Activated naive CD8-positive, alpha-beta T cell treated with anti-CD3 and anti-CD28 coated beads, Interleukin-2, amount 10 ng/mL, durations not matched to agents 7 days and 5 days (primary cell): ENCODE results near the gene GPR78. TPM values are rescaled to one million over a fixed set of nuclear protein-coding genes. Genes with fewer than 3 reads are reported as not detected.

ENCODE experiments used
- ATAC-seq: fragments of 150-1000 bp; cut with Tn5 transposase; one replicate; pipeline ENCODE4 v1.10.0; 2021; ENCODE audit warnings: low read depth, moderate library complexity
- POLR2A ChIA-PET: fragments of 350-600 bp; sonication (Branson Sonifier 250); formaldehyde crosslinking; loops from one replicate; lab custom pipeline; 2021; ENCODE audit warnings: antibody characterized with exemption; lab: Charles Lee
- DNase-seq: peaks from one replicate; pipeline ENCODE4 v3.0.0; 2021
- H3K27ac Mint-ChIP-seq: one replicate; pipeline ENCODE4 v1.8.0; 2022; ENCODE audit warnings: mild to moderate bottlenecking, mixed read lengths
- H3K27me3 Mint-ChIP-seq: one replicate; pipeline ENCODE4 v1.8.0; 2022; ENCODE audit warnings: mild to moderate bottlenecking, moderate library complexity, mixed read lengths
- H3K36me3 Mint-ChIP-seq: one replicate; pipeline ENCODE4 v1.8.0; 2021; ENCODE audit warnings: mild to moderate bottlenecking, mixed read lengths
- H3K4me1 Mint-ChIP-seq: one replicate; pipeline ENCODE4 v1.8.0; 2021; ENCODE audit warnings: mixed read lengths
- H3K4me3 Mint-ChIP-seq: one replicate; pipeline ENCODE4 v1.8.0; 2022; ENCODE audit warnings: mild to moderate bottlenecking, moderate library complexity, mixed read lengths
- H3K9me3 Mint-ChIP-seq: one replicate; pipeline ENCODE4 v1.8.0; 2021; ENCODE audit warnings: mixed read lengths
- total RNA-seq, 2 experiments: library from RNA; stranded (reverse); gene quantifications; one replicate each; pipeline ENCODE4 v1.2.3, GENCODE V29; 2021

The GPR78 gene
- total RNA-seq, 2 experiments from 2014 or later, result not detected

GRCh38 chr4:8540991-8541390 lies 39.2 kb upstream of the GPR78 start:
- H3K27ac Mint-ChIP-seq, result no peak overlapping the region
- no peaks in the 10 kb centered on the region for H3K36me3 Mint-ChIP-seq
- H3K27me3 Mint-ChIP-seq, result no peaks in the 10 kb centered on the region
- H3K9me3 Mint-ChIP-seq, result no peaks in the 10 kb centered on the region
- peaks cover 2% of the 10 kb centered on the region for H3K4me1 Mint-ChIP-seq
- no peak overlapping the region for H3K4me3 Mint-ChIP-seq
- no peak for ATAC-seq
- POLR2A ChIA-PET, result no interaction called here
- no peak for DNase-seq

GRCh38 chr4:8541981-8542715 lies 38.0 kb upstream of the GPR78 start:
- ATAC-seq (no peak), DNase-seq (no peak)
- H3K36me3 Mint-ChIP-seq, result no peaks in the 10 kb centered on the region
- H3K9me3 Mint-ChIP-seq, result no peaks in the 10 kb centered on the region
- H3K4me3 Mint-ChIP-seq, result no peak overlapping the region
- POLR2A ChIA-PET, result no interaction called here
- peaks cover 1% of the 10 kb centered on the region for H3K4me1 Mint-ChIP-seq
- no peaks in the 10 kb centered on the region for H3K27me3 Mint-ChIP-seq
- no peak overlapping the region for H3K27ac Mint-ChIP-seq

GRCh38 chr4:8542776-8543525 lies 37.2 kb upstream of the GPR78 start:
- Mint-ChIP-seq H3K4me1 (no peaks in the 10 kb centered on the region), H3K27ac (no peak overlapping the region), H3K36me3 (no peaks in the 10 kb centered on the region), H3K4me3 (no peak overlapping the region), H3K27me3 (no peaks in the 10 kb centered on the region), H3K9me3 (no peaks in the 10 kb centered on the region)
- POLR2A ChIA-PET, result no interaction called here
- ATAC-seq, result no peak
- no peak for DNase-seq

- no peak for ATAC-seq
- no peak overlapping the region for H3K27ac Mint-ChIP-seq
- no peaks in the 10 kb centered on the region for H3K27me3 Mint-ChIP-seq
- no peak for DNase-seq
- no peak overlapping the region for H3K4me3 Mint-ChIP-seq
- POLR2A ChIA-PET, result no interaction called here
- no peaks in the 10 kb centered on the region for H3K36me3 Mint-ChIP-seq
- H3K4me1 Mint-ChIP-seq, result no peaks in the 10 kb centered on the region
- no peaks in the 10 kb centered on the region for H3K9me3 Mint-ChIP-seq
These were observed 36.6 kb upstream of the GPR78 start for GRCh38 chr4:8543623-8544022.

- ATAC-seq (no peak), DNase-seq (no peak)
- Mint-ChIP-seq H3K4me1 (no peaks in the 10 kb centered on the region), H3K4me3 (no peak overlapping the region), H3K9me3 (no peaks in the 10 kb centered on the region), H3K27me3 (no peaks in the 10 kb centered on the region), H3K27ac (no peak overlapping the region), H3K36me3 (no peaks in the 10 kb centered on the region)
- POLR2A ChIA-PET, result no interaction called here
These were observed 35.9 kb upstream of the GPR78 start for GRCh38 chr4:8544282-8544681.

GRCh38 chr4:8544741-8545438 lies 35.3 kb upstream of the GPR78 start:
- DNase-seq (no peak), ATAC-seq (no peak)
- Mint-ChIP-seq H3K4me1 (no peaks in the 10 kb centered on the region), H3K4me3 (no peak overlapping the region), H3K27me3 (no peaks in the 10 kb centered on the region), H3K27ac (no peak overlapping the region), H3K36me3 (no peaks in the 10 kb centered on the region), H3K9me3 (no peaks in the 10 kb centered on the region)
- POLR2A ChIA-PET, result no interaction called here

- no peaks in the 10 kb centered on the region for H3K9me3 Mint-ChIP-seq
- no peak overlapping the region for H3K27ac Mint-ChIP-seq
- H3K4me3 Mint-ChIP-seq, result no peak overlapping the region
- POLR2A ChIA-PET, result no interaction called here
- no peak for DNase-seq
- no peaks in the 10 kb centered on the region for H3K4me1 Mint-ChIP-seq
- no peak for ATAC-seq
- H3K36me3 Mint-ChIP-seq, result no peaks in the 10 kb centered on the region
- no peaks in the 10 kb centered on the region for H3K27me3 Mint-ChIP-seq
These were observed 34.8 kb upstream of the GPR78 start for GRCh38 chr4:8545439-8545765.

GRCh38 chr4:8546766-8547107 lies 33.5 kb upstream of the GPR78 start:
- Mint-ChIP-seq H3K36me3 (no peaks in the 10 kb centered on the region), H3K27me3 (no peaks in the 10 kb centered on the region), H3K4me1 (no peaks in the 10 kb centered on the region), H3K4me3 (no peak overlapping the region), H3K27ac (no peak overlapping the region), H3K9me3 (no peaks in the 10 kb centered on the region)
- ATAC-seq (no peak), DNase-seq (no peak)
- POLR2A ChIA-PET, result no interaction called here

- H3K4me3 Mint-ChIP-seq, result no peak overlapping the region
- ATAC-seq (no peak), DNase-seq (no peak)
- no peaks in the 10 kb centered on the region for H3K27me3 Mint-ChIP-seq
- H3K36me3 Mint-ChIP-seq, result no peaks in the 10 kb centered on the region
- H3K4me1 Mint-ChIP-seq, result no peaks in the 10 kb centered on the region
- H3K9me3 Mint-ChIP-seq, result no peaks in the 10 kb centered on the region
- no peak overlapping the region for H3K27ac Mint-ChIP-seq
- POLR2A ChIA-PET, result no interaction called here
These were observed 32.9 kb upstream of the GPR78 start for GRCh38 chr4:8547108-8547911.

- POLR2A ChIA-PET, result no interaction called here
- Mint-ChIP-seq H3K4me1 (no peaks in the 10 kb centered on the region), H3K9me3 (no peaks in the 10 kb centered on the region), H3K36me3 (no peaks in the 10 kb centered on the region), H3K4me3 (no peak overlapping the region), H3K27ac (no peak overlapping the region), H3K27me3 (no peaks in the 10 kb centered on the region)
- ATAC-seq (no peak), DNase-seq (no peak)
These were observed 32.1 kb upstream of the GPR78 start for GRCh38 chr4:8547912-8548730.

- Mint-ChIP-seq H3K4me1 (no peaks in the 10 kb centered on the region), H3K36me3 (no peaks in the 10 kb centered on the region), H3K27ac (no peak overlapping the region), H3K4me3 (no peak overlapping the region), H3K9me3 (no peaks in the 10 kb centered on the region), H3K27me3 (no peaks in the 10 kb centered on the region)
- ATAC-seq (no peak), DNase-seq (no peak)
- POLR2A ChIA-PET, result no interaction called here
These were observed 31.4 kb upstream of the GPR78 start for GRCh38 chr4:8548731-8549351.

GRCh38 chr4:8549352-8549931 lies 30.8 kb upstream of the GPR78 start:
- DNase-seq (no peak), ATAC-seq (no peak)
- POLR2A ChIA-PET, result no interaction called here
- Mint-ChIP-seq H3K27ac (no peak overlapping the region), H3K4me3 (no peak overlapping the region), H3K36me3 (no peaks in the 10 kb centered on the region), H3K9me3 (no peaks in the 10 kb centered on the region), H3K27me3 (no peaks in the 10 kb centered on the region), H3K4me1 (no peaks in the 10 kb centered on the region)
